Natural killer cell treated with Interleukin-12 subunit alpha and Interleukin-12 subunit beta and Interleukin-15 and Interleukin-18, amount 100 ng/mL, for 72 hours (primary cell): ENCODE measurements around the gene APC2. TPM values are rescaled to one million over a fixed set of nuclear protein-coding genes. Genes with fewer than 3 reads are reported as not detected.

Experiments
- ATAC-seq, 2 donors: fragments of 150-1000 bp; cut with Tn5 transposase in 1 of 2; sonication (Bioruptor Pico), chemical (Tn5 transposase) in 1 of 2; 2 replicates each; pipeline ENCODE4 v1.10.0; 2021
- DNase-seq: peaks from one replicate; pipeline ENCODE4 v3.0.0; 2022; ENCODE audit warnings: low spot score
- H3K27ac Mint-ChIP-seq, 2 donors: 1 replicate in 1 of 2; 2 replicates in 1 of 2; pipeline ENCODE4 v1.8.0; 2022; ENCODE audit warnings: mixed read lengths in 2 of 2, mild to moderate bottlenecking in 1 of 2, moderate library complexity in 1 of 2
- H3K27me3 Mint-ChIP-seq, 2 donors: 1 replicate in 1 of 2; 2 replicates in 1 of 2; pipeline ENCODE4 v1.8.0; 2022; ENCODE audit warnings: mixed read lengths in 2 of 2
- H3K36me3 Mint-ChIP-seq: one replicate; pipeline ENCODE4 v1.8.0; 2022; ENCODE audit warnings: mixed read lengths
- H3K4me1 Mint-ChIP-seq, 2 donors: 1 replicate in 1 of 2; 2 replicates in 1 of 2; pipeline ENCODE4 v1.8.0; 2022; ENCODE audit warnings: low read depth in 2 of 2, mixed read lengths in 2 of 2, mild to moderate bottlenecking in 1 of 2
- H3K4me3 Mint-ChIP-seq: one replicate; pipeline ENCODE4 v1.8.0; 2022; ENCODE audit warnings: mixed read lengths
- H3K9me3 Mint-ChIP-seq: 2 replicates; pipeline ENCODE4 v1.8.0; 2022; ENCODE audit warnings: mixed read lengths
- total RNA-seq, 2 donors: library from RNA; stranded (reverse); gene quantifications; one replicate each; pipeline ENCODE4 v1.2.3, GENCODE V29; 2022

Gene APC2
- total RNA-seq, 2 donors from 2014 or later: 0.05 to 0.17 TPM

DNA sequence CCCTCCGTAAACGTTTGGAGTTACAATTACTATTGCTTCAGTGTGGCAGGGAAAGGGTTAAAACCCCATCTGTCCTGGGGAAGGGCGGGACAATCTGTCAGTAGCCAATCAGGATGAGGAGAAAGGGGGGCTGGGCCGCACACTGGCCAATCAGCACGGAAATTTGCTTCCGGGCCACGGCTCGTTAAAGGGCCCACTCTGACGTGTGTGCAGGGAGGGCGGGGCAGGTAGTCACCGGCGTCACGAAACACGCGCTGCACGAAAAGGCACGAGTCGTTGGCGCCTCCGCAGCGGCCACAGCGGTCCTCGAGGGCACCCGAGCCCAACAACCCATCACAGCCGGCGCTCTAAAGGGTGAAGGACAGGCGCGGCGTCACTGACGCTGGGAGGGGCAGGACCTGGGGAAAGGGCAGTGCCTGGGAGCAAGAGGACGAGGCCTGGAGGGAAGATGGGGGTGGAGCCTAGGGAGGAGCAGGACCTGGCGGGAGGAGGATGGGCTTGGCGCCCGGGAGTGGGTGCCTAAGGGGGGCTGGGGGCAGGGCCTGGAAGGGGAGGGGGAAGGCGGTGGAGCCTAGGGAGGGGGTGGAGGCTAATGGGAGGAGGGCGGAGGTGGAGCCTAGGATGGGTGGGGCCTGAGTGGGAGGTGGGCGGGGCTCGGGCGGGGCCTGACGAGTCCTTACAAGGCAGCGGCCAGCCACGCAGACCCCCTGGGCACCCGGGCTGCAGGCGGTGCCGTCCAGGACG, 58.0 kb downstream of the APC2 start:
- ATAC-seq (peak; percentile 93 to 96), DNase-seq (peak; percentile 91)
- peak overlapping the region; percentile 93 for H3K4me3 Mint-ChIP-seq
- H3K9me3 Mint-ChIP-seq: no peaks in the 10 kb centered on the region
- peak overlapping the region; percentile 67 to 84 for H3K27ac Mint-ChIP-seq
- H3K4me1 Mint-ChIP-seq: peaks cover 7 to 10% of the 10 kb centered on the region in 2 donors
- H3K27me3 Mint-ChIP-seq: peaks cover 0 to 12% of the 10 kb centered on the region in 2 donors
- H3K36me3 Mint-ChIP-seq: no peaks in the 10 kb centered on the region

DNA sequence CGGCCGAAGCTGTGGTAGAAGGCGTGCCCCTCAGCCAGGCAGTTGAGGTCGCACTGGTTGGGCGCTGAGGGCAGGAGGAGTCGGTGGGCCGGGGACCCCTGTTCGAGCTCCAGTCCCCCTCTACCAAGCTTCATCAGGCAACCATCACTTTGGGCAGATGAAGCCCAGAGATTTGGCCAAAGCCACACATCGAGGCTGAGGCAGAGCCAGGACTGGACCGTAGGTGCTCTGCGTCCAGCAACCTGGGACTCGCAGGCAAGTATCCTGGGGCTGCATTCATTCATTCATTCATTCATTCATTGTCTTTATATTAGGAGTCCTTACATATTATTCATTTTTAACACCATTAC, 58.6 kb downstream of the APC2 start:
- ATAC-seq: no peak
- no peaks in the 10 kb centered on the region for H3K9me3 Mint-ChIP-seq
- peaks cover 0 to 12% of the 10 kb centered on the region in 2 donors for H3K27me3 Mint-ChIP-seq
- no peak for DNase-seq
- no peaks in the 10 kb centered on the region for H3K36me3 Mint-ChIP-seq
- no peak overlapping the region for H3K27ac Mint-ChIP-seq
- peak overlapping the region; percentile 26 for H3K4me3 Mint-ChIP-seq
- peaks cover 7 to 10% of the 10 kb centered on the region in 2 donors for H3K4me1 Mint-ChIP-seq

DNA sequence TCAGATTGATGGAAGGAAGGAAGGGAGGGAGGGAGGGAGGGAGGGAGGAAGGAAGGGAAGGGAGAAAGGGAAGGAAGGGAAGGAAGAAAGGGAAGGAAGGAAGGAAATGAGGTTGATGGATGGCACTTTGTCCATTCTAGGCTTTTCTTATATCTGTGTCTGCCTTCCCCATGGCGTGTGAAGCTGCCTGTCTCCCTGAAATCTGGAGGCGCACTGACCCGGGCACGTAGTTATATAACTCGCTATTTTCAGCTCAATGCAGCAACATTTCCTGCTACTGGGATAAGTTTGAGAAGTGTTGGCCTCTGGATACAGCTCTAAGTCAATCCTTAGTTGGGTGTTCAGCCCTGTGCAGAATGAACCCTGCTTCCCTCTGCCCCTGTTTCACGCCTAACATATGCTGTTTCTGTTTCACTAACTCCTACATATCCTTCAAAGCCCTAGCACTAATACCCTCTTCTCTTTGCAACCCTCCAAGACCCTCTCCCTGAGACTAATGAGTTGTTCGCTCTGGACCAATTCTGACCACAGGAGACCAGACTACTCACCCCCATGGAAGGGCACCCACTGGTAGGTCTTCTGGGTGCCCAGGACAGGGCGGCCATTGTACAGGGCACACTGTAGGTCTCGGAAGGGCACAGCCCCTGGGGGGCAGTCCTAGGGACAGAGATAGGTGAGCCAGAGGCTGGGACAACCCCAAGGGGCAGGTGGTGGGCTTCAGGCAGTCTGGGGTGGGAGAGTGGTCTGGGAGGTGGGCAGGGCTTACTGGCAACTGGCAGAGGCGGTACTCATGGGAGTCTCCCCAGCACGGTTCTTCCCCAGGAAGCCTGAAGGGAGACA, 59.9 kb downstream of the APC2 start:
- Mint-ChIP-seq H3K36me3 (no peaks in the 10 kb centered on the region), H3K9me3 (no peaks in the 10 kb centered on the region), H3K27ac (no peak overlapping the region), H3K27me3 (peaks cover 0 to 8% of the 10 kb centered on the region in 2 donors), H3K4me1 (peaks cover 7 to 10% of the 10 kb centered on the region in 2 donors), H3K4me3 (no peak overlapping the region)
- ATAC-seq: no peak
- no peak for DNase-seq

DNA sequence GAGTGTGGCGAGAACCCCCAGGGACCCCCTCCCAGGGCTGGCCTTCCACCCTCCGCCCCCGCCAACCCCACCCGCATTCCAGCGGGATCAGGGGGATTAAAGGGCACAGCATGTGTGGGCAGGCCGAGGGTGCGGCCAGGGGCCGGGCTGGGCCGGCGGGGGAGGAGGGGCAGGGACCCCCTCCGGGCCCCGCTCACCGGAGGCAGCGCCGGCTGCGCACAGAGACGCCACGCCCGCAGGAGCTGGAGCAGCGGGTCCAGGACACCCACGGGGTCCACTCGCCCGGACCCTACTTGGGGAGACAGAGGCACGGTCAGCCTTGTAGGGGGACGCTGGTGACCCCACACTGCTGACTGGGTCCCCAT, 60.5 kb downstream of the APC2 start:
- Mint-ChIP-seq H3K27ac (no peak overlapping the region), H3K27me3 (peaks cover 0 to 10% of the 10 kb centered on the region in 2 donors), H3K4me1 (peaks cover 7 to 10% of the 10 kb centered on the region in 2 donors), H3K9me3 (no peaks in the 10 kb centered on the region), H3K4me3 (no peak overlapping the region), H3K36me3 (no peaks in the 10 kb centered on the region)
- ATAC-seq (no peak), DNase-seq (no peak)

DNA sequence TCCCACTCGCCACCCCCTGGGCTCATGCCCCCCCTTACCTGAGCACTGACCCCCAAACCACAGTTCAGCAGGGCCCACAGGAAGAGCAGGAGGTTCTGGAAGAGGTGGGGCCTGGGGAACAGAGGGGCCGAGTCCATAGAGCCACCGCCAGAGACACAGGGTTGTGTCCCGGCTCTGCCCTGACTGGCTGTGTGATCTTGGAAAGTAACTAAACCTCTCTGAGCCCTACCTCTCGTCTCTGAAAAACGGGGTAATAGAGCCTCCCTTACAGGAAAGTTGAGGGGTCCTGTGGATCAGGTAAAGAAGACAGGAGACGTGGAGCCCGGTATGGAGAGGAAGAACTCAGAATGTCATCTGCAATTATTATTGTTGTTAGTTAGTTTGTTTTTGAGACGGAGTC, 60.9 kb downstream of the APC2 start:
- peaks cover 0 to 10% of the 10 kb centered on the region in 2 donors for H3K27me3 Mint-ChIP-seq
- no peak overlapping the region for H3K4me3 Mint-ChIP-seq
- peaks cover 7 to 10% of the 10 kb centered on the region in 2 donors for H3K4me1 Mint-ChIP-seq
- H3K27ac Mint-ChIP-seq: no peak overlapping the region
- H3K9me3 Mint-ChIP-seq: no peaks in the 10 kb centered on the region
- ATAC-seq (no peak), DNase-seq (no peak)
- no peaks in the 10 kb centered on the region for H3K36me3 Mint-ChIP-seq

DNA sequence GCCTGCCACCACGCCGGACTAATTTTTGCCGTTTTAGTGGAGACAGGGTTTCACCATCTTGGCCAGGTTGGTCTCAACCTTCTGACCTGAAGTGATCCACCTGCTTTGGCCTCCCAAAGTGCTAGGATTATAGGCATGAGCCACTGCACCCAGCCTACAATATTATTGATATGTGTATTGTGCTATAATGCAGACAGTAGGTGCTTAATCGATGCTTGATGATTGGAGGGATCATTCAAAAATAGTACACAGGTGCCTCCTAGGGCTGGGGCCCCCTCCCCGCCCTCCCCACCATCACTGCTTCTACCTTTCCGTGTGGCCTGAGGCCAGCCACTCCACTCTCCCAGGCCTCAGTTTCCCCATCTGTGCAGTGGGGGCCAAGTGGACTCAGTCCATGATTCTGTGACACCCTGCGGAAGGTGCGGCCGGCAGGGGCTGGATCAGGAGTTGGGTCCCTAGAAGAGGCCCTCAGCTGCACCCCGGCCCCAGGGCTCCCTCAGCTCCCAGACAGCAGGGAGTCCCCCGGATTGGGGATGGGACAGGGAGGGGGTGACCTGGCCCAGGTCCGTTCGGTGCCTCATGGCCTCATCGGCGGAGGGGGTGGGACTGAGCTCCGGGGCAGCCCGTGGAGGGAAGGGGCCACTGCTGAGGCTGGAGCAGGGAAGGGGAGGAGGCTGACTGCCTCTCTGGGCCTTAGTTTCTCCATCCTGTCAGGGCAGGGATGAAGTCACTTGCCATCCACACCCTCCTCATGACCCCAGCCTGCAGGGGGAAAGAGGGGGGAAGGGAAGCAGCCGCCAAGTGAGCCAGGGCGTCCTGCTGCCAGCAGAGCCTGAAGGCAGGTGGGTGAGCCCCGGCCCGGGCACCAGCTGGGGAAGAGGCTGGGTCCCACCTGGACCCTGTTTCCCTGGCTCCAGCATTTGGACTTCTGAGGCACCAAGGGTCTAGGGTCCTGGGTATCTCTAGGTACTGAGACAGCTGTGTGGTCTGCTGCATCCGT, 61.7 kb downstream of the APC2 start:
- Mint-ChIP-seq H3K4me3 (peak overlapping the region; percentile 48), H3K27ac (no peak overlapping the region), H3K4me1 (peaks cover 7 to 10% of the 10 kb centered on the region in 2 donors), H3K27me3 (peaks cover 6 to 14% of the 10 kb centered on the region in 2 donors), H3K36me3 (no peaks in the 10 kb centered on the region), H3K9me3 (no peaks in the 10 kb centered on the region)
- ATAC-seq (no peak), DNase-seq (no peak)

DNA sequence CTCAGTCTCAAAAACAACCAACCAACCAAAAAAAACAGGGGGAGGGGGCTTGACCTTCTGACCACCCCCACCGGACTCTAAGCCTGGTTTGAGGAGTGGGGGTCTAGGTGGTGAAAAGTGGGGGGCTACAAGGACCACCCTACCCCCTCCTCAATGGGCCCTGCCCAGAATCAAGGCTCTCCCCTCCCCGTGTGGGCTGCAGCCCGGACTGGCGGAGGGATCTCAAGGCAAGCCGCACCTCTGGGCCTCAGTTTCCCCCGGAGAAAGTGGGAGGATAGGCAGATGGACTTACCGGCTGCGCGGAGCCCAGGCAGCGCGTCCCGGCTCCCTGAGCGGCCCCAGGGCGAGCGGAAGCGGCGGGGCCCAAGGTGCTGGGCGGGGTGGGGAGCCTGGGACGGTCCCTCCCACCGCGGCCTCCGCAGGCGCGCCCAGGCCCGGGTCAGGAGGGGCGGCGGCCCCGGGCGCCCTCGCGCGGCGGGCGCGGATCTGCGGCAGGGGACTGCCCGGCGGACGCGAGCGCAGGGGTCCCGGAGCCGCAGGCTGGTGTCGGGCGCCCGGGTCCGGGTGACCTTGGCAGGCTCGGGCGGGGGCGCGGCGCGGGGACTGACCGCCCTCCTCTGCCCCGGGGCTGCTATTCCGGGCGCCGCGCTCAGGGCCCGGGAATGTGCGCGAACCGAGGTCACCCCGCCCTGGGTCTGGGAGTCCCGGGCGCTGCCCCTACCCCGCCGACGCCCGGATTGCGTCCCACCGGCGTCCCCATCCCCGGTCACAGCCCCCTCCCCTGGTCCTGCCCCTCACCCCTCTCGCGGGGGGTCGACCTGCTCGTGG, 63.0 kb downstream of the APC2 start, which contains the start of gene ADAMTSL5:
TSS of gene ADAMTSL5 (minus strand) at position 349 of the 828 bp plus-strand sequence. CDS start 2,076 bp downstream, outside the sequence.
- Mint-ChIP-seq H3K4me3 (peak within 1 kb of the TSS; percentile 48), H3K9me3 (no peaks in the 10 kb centered on the region), H3K4me1 (peaks cover 2 to 6% of the 10 kb centered on the region in 2 donors), H3K36me3 (no peaks in the 10 kb centered on the region), H3K27ac (no peak within 1 kb of the TSS), H3K27me3 (peaks cover 7 to 10% of the 10 kb centered on the region in 2 donors)
- ATAC-seq: peak; percentile 90 to 91
- peak; percentile 85 for DNase-seq

DNA sequence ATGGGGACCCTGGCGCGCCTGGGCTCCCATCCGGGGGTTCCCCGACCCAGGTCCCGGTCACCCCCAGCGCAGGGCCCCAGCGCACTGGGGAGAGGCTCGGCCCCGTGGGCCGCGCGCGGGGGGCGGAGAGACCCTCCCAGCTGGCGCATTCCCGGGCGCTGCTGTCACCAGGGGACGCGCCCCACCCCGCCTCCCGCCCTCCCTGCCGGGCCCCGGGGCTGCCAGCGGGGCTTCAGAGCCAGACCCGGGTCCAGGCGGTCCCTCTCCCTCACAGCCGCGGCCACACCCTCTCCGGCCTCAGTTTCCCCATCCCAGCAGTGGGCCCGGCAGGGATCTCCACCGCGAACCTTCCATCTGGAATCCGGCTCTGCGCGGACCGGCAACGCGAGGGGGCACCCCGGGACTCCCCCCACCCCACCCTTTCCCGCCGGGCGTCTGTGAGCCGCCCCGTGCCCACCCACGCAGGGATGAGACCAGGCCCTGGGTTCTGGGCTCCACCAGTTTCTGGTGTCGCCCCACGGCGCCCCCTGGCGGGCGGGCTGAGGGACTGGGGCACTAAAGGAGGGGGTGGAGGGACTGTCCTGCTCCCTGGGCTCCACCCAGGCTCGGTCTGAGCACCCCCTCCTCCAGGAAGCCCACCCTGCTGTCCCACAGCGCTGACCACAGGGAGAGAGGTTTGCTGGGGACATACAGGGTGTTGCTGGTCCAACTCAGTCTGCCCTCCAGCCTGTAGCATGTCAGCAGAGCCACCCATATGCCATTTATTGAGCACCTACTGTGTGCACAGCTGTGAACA, 63.8 kb downstream of the APC2 start:
- H3K27ac Mint-ChIP-seq: no peak overlapping the region
- H3K9me3 Mint-ChIP-seq: no peaks in the 10 kb centered on the region
- peaks cover 7 to 10% of the 10 kb centered on the region in 2 donors for H3K27me3 Mint-ChIP-seq
- no peak overlapping the region for H3K4me3 Mint-ChIP-seq
- peaks cover 0 to 4% of the 10 kb centered on the region in 2 donors for H3K4me1 Mint-ChIP-seq
- no peaks in the 10 kb centered on the region for H3K36me3 Mint-ChIP-seq
- ATAC-seq (peak; percentile 62 to 64), DNase-seq (peak; percentile 81)

DNA sequence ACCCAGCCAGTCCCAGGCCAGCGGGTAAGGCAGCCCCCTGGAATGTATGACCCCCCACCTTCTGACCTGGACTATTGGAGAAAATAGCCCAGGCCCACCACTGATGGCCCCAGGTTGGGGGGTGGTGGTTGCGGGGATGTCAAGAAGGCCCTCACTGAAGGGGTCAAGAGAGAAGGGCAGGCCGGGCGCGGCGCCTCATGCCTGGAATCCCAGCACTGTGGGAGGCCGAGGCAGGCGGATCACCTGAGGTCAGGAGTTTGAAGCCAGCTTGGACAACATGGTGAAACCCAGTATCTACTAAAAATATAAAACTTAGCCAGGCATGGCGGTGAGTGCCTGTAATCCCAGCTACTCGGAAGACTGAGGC, 64.4 kb downstream of the APC2 start:
- Mint-ChIP-seq H3K9me3 (no peaks in the 10 kb centered on the region), H3K36me3 (no peaks in the 10 kb centered on the region), H3K4me3 (no peak overlapping the region), H3K4me1 (peaks cover 0 to 4% of the 10 kb centered on the region in 2 donors), H3K27me3 (peaks cover 7 to 10% of the 10 kb centered on the region in 2 donors), H3K27ac (no peak overlapping the region)
- ATAC-seq (no peak), DNase-seq (no peak)

DNA sequence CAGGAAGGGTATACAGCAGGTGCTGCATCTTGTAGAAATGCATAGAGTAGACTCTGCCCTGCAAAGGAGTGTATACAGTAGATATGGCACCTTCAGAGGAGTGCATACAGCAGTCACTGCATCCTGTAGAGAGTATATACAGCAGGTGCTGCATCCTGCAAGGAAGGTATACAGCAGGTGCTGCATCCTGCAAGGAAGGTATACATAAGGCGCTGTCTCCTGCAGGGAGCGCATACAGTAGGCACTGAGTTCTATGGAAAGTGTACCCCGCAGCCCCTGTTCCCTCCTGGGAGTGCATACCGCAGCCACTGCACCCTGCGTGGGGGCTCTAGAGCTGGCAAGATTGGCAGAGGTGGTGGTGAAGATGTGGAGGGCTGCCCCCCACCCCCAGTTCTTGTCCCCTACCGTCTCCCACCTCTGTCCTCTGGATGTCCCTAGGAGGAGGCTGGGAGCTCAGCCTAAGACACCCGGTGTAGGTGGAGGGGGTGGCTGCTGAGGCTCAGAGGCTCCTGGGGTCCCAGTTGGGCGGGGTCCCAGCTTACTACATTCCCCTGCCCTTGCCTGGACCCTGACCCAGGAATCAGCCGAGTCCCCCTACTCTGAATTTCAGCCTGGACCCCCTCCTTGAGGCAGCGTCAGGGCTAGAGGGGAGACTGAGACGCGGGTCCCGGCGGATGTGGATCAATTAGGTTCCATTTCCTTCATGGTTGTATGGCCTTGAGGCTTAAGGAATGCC, 65.2 kb downstream of the APC2 start:
- no peak for DNase-seq
- H3K4me3 Mint-ChIP-seq: no peak overlapping the region
- H3K36me3 Mint-ChIP-seq: no peaks in the 10 kb centered on the region
- peaks cover 6 to 7% of the 10 kb centered on the region in 2 donors for H3K27me3 Mint-ChIP-seq
- no peak overlapping the region for H3K27ac Mint-ChIP-seq
- ATAC-seq: no peak
- no peaks in the 10 kb centered on the region for H3K9me3 Mint-ChIP-seq
- H3K4me1 Mint-ChIP-seq: no peaks in the 10 kb centered on the region

DNA sequence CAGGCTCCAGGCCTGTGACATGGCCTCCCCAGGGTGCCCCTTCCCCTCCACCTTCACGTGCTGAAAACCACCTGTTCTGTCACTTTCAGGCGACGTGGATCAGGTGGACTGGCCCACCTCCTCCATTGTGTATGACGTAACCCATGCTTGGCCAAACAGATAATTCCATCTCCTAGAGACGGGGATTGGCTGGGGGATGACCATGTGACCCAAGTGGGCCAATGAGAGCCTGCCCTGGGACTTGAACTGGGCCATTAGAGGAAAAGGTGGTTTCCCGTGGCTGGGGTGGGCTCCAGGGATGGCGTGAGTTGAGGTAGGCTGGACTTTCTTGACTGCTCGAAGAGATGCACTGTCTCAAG, 66.5 kb downstream of the APC2 start:
- Mint-ChIP-seq H3K27me3 (peaks cover 6 to 7% of the 10 kb centered on the region in 2 donors), H3K36me3 (no peaks in the 10 kb centered on the region), H3K9me3 (no peaks in the 10 kb centered on the region), H3K27ac (no peak overlapping the region), H3K4me3 (no peak overlapping the region), H3K4me1 (no peaks in the 10 kb centered on the region)
- no peak for ATAC-seq
- DNase-seq: no peak

DNA sequence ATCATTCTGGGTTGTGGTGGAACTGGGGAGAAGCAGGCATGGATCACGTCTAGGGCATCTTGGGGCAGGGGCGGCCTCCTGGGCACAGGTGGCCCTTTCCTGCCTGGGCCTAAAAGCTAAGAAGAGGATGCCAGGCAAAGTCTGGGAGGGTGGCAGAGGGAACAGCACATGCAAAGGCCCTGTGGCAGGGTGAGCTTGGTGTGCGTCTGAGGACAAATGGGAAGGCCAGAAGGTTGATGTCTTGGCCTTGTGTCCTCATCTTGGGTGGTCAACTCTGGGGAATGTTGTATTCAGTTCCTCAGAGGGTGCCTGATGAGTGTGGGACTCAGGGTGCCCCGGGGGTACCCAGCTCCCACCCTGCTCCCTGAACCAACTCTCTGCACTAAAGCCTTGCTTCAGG, 68.5 kb downstream of the APC2 start:
- Mint-ChIP-seq H3K9me3 (no peaks in the 10 kb centered on the region), H3K4me1 (no peaks in the 10 kb centered on the region), H3K27me3 (peaks cover 6 to 7% of the 10 kb centered on the region in 2 donors), H3K36me3 (no peaks in the 10 kb centered on the region), H3K4me3 (no peak overlapping the region), H3K27ac (no peak overlapping the region)
- DNase-seq (no peak), ATAC-seq (no peak)
